ENCODE results near the gene EIF2D.
"Not testable (repeated sequence)": the region's sequence is repeated elsewhere in the genome, so short reads cannot be mapped to it uniquely, and the experiment has no call there.

EIF2D gene, protein sequence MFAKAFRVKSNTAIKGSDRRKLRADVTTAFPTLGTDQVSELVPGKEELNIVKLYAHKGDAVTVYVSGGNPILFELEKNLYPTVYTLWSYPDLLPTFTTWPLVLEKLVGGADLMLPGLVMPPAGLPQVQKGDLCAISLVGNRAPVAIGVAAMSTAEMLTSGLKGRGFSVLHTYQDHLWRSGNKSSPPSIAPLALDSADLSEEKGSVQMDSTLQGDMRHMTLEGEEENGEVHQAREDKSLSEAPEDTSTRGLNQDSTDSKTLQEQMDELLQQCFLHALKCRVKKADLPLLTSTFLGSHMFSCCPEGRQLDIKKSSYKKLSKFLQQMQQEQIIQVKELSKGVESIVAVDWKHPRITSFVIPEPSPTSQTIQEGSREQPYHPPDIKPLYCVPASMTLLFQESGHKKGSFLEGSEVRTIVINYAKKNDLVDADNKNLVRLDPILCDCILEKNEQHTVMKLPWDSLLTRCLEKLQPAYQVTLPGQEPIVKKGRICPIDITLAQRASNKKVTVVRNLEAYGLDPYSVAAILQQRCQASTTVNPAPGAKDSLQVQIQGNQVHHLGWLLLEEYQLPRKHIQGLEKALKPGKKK

GRCh38 chr1:206612129-206612876, at the start of gene EIF2D:
Gene EIF2D, minus strand, starts transcription at chr1:206612465. Its CDS starts 123 bp downstream, at chr1:206612342.
- peak; percentile 91 for DNase-seq (ENCODE audit: low read depth)

DNA sequence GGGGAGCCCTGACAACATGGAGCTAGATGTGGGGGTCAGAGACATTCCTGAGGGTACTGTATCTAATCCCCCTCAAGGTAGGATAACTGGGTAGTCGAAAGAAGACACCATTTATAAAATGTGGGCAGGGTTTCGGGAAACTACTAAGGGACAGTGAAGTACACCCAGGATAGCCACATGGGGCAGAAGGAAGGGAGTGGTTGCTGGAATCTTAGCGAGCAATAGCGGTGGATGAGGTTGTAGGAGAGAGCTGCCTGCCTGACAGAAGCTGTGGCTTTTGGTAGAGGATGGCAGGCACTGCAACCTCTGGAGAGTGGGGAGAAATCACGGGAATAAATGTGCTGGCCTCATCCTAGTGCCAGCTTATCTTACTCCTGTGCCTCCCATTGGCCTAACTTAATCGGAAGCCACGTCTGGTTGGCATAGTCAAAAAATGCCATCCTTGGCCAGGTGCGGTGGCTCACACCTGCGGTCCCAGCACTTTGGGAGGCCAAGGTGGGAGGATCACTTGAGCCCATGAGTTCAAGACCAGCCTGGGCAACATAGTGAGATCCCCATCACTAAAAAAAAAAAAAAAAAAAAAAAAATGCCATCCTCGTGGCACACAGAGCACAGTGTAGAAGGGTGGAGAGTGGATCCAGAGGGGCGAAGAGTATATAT, 49.0 kb upstream of the EIF2D start:
- DNase-seq (ENCODE audit: low read depth) = no peak

DNA sequence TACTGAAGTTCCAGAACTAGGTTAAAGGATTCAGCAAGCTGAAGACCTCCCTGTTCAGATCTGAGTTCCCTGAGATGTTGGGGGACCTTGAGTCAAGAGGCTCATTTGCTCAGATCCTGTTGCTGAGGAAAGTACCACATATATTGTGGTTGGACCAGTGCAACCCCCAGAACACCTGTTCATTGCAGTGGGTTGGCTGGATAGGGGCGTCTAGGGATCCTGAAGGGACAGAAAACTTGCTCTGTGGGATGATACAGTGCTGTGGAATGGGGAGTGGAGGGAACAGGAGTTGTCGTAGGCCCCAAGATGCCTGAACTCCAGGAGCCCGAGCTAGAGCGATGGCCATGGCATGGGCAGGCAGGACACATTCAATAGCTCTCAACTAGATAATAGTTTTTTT, 47.9 kb upstream of the EIF2D start:
- DNase-seq (ENCODE audit: low read depth) = no peak

DNA sequence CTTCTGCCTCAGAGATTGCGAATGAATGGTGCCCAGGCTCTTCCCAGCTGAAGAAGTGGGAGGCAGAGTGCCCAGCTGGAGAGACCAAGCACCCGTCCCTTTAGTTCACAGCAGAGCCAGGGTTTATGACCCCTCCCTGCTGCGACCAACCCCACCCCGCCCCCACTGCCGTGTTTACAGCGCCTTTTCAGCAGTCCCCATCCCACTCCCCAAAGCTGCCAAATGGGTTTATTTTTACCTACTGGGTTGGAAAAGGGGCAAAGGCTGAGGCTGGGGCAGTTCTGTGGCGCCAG, 46.7 kb upstream of the EIF2D start:
- DNase-seq (ENCODE audit: low read depth) = no peak

- DNase-seq (ENCODE audit: low read depth) = no peak
These were observed 46.2 kb upstream of the EIF2D start for GRCh38 chr1:206658264-206658980.

GRCh38 chr1:206657751-206658150, 45.5 kb upstream of the EIF2D start:
- no peak for DNase-seq (ENCODE audit: low read depth)

- DNase-seq (ENCODE audit: low read depth) = no peak
These were observed 44.7 kb upstream of the EIF2D start for GRCh38 chr1:206656936-206657335.

DNA sequence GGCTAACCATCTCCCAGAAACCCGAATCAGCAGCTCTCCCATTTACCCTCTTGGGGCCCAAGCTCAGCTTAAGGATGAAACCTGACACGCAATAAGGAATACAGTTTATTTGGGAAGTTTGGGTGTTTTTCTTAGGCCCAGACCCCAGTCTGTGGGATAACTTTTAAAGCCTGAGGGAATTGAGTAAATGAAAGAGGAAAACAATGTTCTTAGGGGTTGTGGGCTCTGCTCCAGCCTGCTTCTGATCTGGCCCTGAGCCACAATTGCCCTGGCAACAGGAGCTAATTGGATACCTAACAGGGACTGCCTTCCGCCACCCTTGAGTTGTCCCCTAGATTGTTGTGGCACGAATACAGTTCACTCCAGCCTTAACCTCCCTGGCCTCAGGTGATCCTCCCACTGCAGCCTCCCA, 43.2 kb upstream of the EIF2D start:
- no peak for DNase-seq (ENCODE audit: low read depth)

- DNase-seq (ENCODE audit: low read depth) = no peak
These were observed 42.6 kb upstream of the EIF2D start for GRCh38 chr1:206654828-206655227.

DNA sequence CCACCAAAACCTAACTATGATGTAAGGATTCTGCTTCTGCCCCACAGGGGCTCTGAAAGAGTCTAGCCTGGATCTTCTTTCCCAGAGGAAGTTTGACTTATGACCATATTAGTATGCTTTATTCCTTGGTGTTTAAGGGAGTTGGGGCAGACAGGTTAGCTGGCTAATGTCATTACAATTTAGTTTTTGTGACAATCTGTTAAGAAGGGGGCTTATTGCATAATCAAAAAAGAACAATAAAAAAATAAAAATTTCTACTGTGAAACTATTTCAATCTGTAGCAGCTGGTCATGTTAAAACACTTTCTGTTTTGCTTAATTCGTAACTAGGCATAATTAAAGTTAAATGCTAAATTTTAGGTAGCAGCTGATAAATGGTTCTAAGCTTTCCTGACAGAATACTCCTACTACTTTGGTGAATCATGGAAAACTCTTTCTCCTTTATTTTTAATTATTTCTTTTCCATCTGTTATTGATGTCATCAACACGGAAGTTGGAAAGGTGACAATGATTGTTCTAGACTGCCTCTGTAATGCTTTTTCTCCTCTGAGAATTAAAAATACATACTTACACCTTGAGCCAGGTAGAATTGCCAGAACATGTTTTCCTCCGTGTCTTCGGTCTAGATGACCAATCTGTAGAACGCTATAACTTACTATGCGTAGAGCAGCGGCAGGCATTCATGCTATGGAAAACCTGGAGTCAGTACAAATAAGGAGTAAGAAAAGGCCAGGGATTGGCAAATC, 41.6 kb upstream of the EIF2D start:
- no peak for DNase-seq (ENCODE audit: low read depth)

- DNase-seq (ENCODE audit: low read depth) = no peak
These were observed 40.0 kb upstream of the EIF2D start for GRCh38 chr1:206651958-206652890.

DNA sequence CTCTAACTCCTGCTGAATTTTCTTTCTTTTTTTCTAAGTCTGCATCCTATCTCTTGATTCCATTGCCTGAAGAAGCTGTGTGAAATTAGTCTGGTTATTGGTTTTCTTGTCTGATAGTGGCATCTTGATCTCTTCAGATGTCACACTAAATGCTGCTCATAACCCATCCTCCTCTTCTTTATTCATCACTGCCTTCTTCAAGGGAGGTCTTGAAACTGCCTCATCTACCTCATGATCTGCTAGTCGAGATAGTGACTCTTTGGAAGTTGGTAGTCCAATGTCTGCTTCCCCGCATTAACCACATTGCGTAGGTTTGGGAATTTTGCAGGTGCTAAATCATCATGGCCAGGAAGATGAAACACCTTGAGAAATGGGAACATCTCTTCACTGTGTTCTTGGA, 38.7 kb upstream of the EIF2D start:
- DNase-seq (ENCODE audit: low read depth) = no peak

GRCh38 chr1:206649261-206649921, 37.1 kb upstream of the EIF2D start:
- DNase-seq (ENCODE audit: low read depth) = no peak

DNA sequence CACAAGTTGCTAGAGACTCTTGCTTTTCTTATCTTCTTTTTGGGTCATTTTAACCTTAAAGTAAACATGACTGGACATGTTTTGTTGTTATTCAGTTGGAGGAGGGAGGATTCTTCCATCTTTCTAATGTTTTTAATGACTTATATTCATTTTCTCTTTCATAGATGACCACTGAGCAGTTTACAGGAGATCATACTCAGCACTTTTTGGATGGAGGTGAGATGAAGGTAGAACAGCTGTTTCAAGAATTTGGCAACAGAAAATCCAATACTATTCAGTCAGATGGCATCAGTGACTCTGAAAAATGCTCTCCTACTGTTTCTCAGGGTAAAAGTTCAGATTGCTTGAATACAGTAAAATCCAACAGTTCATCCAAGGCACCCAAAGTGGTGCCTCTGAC, 35.0 kb upstream of the EIF2D start:
- DNase-seq (ENCODE audit: low read depth) = no peak

DNA sequence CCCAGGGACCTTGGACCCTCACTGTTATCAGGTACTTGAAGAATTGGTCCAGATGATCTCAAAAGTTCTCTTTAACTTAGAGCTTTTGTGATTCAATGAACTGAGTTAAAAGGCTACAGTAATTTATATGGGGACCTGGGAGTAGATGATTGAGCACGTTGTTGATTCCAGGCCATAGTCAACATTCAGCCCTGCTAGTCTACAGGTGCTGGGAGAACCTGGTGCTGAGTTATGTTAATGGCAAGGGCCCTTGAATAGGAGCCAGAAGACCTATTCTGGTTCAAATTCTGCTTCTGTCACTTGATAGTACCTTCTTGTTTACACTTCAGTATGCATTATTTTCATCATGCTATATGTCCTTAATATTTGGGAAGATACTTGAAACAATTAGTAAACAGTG, 34.2 kb upstream of the EIF2D start:
- no peak for DNase-seq (ENCODE audit: low read depth)

DNA sequence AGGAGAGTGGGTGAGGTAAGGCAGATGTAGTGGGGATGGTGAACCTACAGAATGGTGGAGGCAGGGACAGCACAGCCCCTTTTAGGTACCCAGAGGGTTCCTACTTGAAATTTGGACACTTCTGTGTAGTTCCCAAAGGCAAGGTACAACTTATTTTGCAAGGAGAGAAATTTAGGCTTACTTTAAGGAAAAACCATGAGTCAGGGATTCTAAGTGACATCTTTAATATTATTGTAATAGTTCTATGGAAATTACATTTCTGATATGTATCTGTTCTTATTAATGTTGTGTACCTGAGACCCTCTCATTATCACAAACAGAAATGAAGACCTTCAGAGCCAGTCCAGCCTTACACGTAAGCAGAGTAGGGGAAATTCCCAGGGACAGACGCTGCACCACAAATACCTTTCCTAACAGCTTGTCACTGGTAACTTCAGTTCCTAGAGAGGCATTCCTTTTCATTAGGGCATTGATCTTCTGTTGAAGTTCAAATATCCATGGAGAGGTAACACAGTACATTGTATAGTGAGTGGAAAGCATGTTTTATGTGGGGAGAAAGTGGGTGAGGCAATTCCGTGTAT, 30.9 kb upstream of the EIF2D start:
- DNase-seq (ENCODE audit: low read depth) = no peak

GRCh38 chr1:206642074-206642473, 29.8 kb upstream of the EIF2D start:
- DNase-seq (ENCODE audit: low read depth) = not testable (repeated sequence)

GRCh38 chr1:206637605-206638004, 25.3 kb upstream of the EIF2D start:
- no peak for DNase-seq (ENCODE audit: low read depth)

- DNase-seq (ENCODE audit: low read depth) = no peak
These were observed 24.4 kb upstream of the EIF2D start for GRCh38 chr1:206636671-206637070.
